Erythroblast (primary cell): ENCODE measurements around the gene PPP2R3B.

Source experiments
- GATA1 ChIP-seq: IDR thresholded peaks from 2 replicates; pipeline ENCODE4 v1.6.1; 2011; ENCODE audit warnings: low read depth, mild to moderate bottlenecking, control low read depth, low read length, moderate library complexity
- POLR2A ChIP-seq: IDR thresholded peaks from 2 replicates; pipeline ENCODE4 v1.6.1; 2011; ENCODE audit warnings: mild to moderate bottlenecking, low read length

DNA sequence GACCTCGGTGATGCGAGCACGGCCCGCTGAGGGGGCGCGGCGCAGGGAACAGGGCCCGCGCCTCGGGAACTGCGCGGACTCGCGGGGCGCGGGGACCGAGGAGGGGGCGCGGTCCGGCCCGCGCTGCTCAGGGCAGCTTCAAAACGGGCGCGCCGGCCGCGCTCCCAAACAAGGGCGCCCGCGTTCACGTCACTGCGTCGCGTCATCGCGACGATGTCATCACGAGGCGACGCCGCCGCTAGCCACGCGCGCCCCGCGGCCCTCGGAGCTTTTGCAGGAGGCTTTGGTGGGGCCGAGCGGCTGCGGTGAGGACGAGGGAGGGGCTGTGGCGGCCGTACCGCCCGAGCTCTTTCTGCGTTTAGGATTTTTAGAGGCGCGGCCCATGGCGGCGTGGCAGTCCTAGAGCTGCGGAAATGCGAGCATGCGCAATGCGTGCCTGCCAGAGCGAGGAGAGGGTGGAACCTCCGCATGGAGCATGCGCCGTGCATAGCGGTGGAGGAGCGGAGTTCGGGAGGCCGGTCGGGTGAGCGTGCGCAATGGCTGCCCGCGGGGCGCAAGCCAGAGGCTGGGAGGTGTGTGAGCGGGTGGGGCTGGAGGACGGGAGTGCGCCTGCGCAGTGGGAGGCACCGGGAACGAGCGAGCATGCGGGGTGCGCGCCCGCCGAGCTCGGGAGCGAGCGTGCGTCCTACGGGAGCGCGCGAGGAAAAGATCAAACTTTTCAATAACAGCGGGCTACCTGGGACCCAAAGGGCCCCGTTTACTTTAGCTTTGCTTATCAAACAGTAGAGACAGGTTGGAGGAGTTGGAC, at the start of gene PPP2R3B:
- peak; percentile 86 for TF ChIP-seq POLR2A
- no peak for TF ChIP-seq GATA1
